GM19468 (cell line): Measurements from ENCODE around the gene E2F8.

Experiments used
- ATAC-seq: cut with Tn5 transposase; IDR thresholded peaks from one replicate; pipeline ENCODE4 v1.9.1; 2021; ENCODE audit warnings: mild to moderate bottlenecking, moderate library complexity, moderate number of reproducible peaks; ENCODE audit not compliant: unreplicated experiment; ENCODE audit errors: extremely low read depth

E2F8 gene

DNA sequence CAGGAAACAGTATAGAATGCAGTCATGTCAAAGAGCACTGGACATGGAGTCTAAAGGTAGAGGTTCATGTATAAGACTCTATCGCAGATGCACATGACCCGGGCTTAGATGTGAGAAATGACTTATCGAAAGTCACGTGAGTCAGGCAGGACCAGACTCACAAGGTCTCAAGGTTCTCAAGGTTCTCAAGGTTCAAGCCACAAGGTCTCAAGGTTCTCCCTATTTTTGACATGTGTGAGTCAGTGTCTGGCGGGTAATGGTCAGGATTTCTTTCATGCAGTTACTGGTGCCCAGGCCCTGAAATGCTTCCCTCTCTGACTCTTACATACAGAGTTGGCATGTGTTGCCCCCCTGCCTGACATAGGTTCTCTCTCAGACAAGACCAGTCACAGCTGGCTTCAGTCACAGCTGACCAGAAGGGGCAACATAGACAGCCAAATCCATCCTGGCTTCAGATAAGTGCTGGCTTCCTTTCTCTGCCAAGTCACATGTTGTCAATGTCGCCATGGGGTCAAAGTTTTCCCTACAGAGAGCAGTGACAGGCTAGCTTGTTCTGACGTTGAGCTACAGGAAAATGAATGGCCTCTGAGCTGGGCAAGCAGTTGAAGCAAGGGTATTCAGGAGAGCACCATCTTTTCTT lies 49.1 kb downstream of the E2F8 start:
- ATAC-seq: no peak

DNA sequence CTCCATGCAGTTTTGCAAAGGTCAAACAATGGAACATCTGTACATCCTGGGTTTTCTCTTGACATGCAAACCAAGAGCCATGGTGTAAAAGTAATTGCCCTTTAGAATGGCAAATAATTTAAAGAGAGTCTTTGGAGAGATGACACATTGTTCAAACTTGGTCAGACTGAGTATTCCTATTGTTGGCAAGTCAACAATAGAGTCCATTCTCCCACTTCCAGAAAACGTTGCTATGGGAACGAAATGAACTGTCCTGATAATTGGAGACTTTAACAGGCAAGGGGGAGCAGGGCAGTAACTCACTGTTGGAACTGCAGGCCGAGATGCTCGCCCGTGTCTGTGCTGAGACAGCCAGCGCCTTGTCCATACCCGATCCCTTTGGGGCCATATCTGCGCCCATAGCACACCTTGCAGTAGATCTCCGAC lies 52.9 kb downstream of the E2F8 start:
- ATAC-seq: no peak

DNA sequence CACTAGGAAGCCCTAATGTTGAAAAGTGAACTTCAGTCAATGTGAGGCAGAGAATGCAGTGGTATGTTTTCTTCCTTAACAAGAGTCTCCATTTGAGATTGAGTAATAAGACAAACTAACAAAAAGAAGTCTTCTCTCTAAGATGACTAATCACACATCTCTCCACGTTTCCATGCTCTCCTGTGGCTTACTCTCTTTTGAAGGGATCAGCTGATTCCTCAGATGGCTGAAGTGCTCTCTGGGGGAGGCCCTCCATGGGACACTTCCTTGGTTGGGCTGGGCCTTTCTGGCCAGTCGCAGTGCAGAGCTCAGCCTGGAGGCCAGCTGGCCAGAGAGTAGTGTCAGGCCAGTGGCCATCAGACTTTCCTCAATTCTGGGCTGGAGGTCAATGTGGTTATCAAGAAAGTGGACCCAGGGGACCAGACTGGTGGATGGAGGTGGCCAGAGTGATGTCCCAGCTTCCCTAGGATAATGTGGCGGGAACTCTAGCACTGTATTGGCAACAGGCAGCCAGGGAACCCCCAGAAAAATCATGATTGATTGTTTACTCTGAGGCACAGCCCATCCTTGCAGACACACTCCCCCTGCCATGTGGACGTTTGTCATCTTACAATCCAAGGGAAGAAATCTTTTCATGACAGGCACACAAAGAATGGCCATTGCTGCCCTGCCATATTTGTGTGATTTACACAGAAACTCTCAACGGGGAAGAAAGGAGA lies 53.5 kb downstream of the E2F8 start:
- no peak for ATAC-seq

DNA sequence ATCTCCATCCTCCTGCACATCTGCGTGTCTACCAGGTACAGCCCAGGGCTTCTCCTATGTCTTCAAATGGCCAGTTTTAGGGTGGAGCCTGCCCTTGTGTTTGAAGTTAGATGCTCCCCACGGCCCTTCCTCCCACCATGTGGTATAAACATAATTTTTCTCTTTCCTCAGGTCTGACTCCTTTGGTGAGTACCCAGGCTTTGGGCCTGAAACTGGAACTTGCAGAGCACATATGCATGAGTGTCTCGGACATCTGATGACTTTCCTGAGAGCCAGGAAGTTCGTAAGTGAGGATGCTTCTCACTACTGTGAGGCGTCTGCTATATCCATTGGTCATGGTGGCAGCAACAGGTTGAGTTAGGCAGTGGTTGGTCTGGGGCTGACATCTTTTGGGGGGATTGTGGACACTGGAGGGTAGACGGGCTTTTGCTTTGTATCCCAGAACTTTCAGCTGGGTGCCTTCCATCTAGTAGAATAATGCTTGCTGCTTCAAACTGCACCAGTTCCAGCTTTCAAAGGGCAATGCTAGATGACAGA lies 55.2 kb downstream of the E2F8 start:
- no peak for ATAC-seq

DNA sequence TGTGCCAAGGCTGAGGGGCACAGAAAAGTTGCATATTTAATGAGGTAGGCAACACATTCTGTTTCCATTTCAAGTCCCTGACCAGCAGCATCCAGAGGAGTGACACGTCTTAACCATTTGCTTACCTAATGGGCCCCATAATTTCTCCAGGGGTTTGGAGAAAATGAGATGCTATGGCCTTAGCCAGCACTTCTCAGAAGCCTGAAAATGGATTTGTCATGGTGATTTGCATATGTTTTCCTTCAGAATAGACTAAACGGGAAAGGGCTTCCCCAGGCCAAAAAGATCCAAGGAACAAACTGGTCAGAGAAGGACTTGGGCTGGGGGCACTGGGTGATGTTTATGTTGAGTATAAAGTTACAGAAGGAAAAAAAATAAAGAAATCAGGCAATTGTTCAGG lies 55.7 kb downstream of the E2F8 start:
- no peak for ATAC-seq

DNA sequence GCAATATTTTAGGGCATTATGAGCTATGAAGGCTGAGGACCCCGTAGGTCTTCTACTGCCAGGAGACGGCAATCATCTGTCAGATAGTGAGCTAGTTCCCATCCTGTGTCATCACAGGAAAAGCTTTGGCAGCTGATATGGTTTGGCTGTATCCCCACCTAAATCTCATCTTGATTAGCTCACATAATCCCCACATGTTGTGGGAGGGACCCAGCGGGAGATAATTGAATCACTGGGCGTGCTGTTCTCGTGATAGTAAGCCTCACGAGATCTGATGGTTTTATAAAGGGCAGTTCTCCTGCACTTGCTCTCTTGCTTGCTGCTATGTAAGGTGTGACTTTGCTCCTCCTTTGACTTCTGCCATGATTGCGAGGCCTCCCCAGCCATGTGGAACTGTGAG lies 57.1 kb downstream of the E2F8 start:
- no peak for ATAC-seq

DNA sequence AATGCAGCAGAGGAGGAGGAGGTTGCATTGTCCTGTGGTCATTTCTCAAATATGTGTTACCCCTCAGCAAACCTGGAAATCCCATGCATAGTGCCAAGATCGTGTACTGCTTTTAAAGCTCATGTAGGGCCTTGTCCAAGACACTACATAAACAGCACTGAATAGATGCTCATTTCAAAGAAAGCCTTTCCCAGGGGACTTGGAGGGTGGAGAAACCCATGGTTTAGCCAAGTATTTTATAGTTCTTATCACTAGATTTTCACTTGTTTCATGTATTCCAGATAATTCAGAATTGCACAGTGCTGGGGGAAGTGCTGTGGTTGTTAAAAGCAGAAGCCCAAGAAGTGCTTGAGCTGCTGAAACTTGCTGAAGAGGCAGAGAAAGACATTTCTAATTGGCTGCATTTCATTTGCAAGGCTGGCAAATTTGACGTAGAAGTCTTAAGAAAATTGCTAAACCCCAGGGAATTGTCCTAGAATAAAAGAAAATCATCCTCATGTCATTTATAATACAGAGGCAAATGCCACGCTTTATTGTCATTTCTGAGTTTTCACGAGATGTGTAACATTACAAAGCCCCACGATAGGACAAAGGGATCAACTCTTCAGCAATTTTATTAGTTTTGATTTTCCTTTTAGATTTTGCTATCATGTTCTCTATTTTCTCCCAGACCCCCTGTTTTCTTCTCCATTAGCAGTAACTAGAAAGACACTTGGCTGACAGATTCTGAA lies 59.0 kb downstream of the E2F8 start:
- no peak for ATAC-seq

DNA sequence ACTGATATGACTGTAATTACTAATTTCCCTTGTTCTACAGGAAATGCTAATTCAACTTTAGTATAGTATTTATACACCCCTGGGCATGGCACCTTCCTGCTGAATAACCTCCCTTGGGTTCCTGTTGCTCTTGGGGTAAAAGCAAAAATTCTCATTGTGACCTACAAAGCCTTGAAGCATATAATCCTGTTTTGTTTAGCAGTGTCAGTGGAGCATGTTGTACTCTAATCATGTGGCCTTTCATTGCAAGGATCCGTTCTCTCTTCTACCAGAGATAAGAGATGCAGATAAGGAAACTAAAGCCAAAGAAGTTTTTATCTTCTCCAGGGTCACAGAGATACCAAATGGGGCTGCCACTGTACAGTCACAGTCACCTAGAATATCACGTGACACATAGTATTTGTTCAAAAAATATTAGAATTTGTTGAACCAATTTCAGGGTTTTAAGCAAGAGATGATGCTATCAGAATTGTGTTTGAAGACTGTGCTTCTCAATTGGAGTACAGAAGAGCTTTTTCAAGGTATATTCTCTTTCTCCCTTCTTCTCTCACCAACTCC lies 64.0 kb downstream of the E2F8 start:
- ATAC-seq: no peak
